ENCODE data around the gene AEBP2. TPM values are rescaled to one million over a fixed set of nuclear protein-coding genes. Genes with fewer than 3 reads are reported as not detected.
"Not testable (repeated sequence)": the region's sequence is repeated elsewhere in the genome, so short reads cannot be mapped to it uniquely, and the experiment has no call there.

Gene AEBP2
- total RNA-seq, 1 donor from 2014 or later: 35.2 TPM

GRCh38 chr12:19462406-19462805 is 23.1 kb downstream of the AEBP2 start:
- Mint-ChIP-seq H3K27ac (ENCODE audit: unreplicated experiment) (no peak overlapping the region), H3K36me3 (ENCODE audit: low read depth) (peaks cover 10% of the 10 kb centered on the region)
- TF ChIP-seq CTCF (conservative IDR thresholded peaks at IDR 0.05): no peak

DNA sequence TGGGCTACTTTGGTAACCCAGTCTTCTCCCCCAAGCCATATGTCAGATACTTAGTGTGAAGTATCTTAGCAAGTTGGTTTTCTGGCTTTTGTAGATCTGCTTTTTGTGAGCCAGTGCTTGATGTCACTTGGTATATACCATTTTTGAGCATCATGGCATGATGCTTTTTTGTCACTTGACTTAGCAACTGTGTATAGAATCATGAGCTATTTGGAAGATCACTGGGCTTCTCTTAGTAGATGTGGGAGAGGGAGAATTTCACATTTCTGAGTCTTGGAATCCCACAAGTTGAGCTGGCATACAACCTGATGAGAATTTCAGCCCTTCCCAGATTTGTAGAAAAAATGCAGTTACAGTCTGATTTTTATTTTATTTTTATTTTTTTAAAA is 24.9 kb downstream of the AEBP2 start:
- no peak overlapping the region for H3K4me3 Mint-ChIP-seq
- no peak overlapping the region for H3K27ac Mint-ChIP-seq (ENCODE audit: unreplicated experiment)
- DNase-seq (ENCODE audit: low read depth, low spot score): no peak
- no peaks in the 10 kb centered on the region for H3K27me3 Mint-ChIP-seq (ENCODE audit: low read depth)
- peaks cover 3% of the 10 kb centered on the region for H3K4me1 Mint-ChIP-seq
- H3K36me3 Mint-ChIP-seq (ENCODE audit: low read depth): peaks cover 14% of the 10 kb centered on the region
- no peaks in the 10 kb centered on the region for H3K9me3 Mint-ChIP-seq
- TF ChIP-seq CTCF (conservative IDR thresholded peaks at IDR 0.05): no peak

More at GRCh38 chr12:19462406-19462805, 23.1 kb downstream of the AEBP2 start:
- H3K9me3 Mint-ChIP-seq: no peaks in the 10 kb centered on the region
- DNase-seq (ENCODE audit: low read depth, low spot score): no peak
- H3K4me3 Mint-ChIP-seq: no peak overlapping the region
- H3K4me1 Mint-ChIP-seq: peaks cover 3% of the 10 kb centered on the region
- H3K27me3 Mint-ChIP-seq (ENCODE audit: low read depth): no peaks in the 10 kb centered on the region

- no peak overlapping the region for H3K4me3 Mint-ChIP-seq
- H3K4me1 Mint-ChIP-seq: peaks cover 3% of the 10 kb centered on the region
- H3K27me3 Mint-ChIP-seq (ENCODE audit: low read depth): no peaks in the 10 kb centered on the region
- no peak for TF ChIP-seq CTCF (conservative IDR thresholded peaks at IDR 0.05)
- H3K36me3 Mint-ChIP-seq (ENCODE audit: low read depth): peaks cover 17% of the 10 kb centered on the region
- no peak overlapping the region for H3K27ac Mint-ChIP-seq (ENCODE audit: unreplicated experiment)
- DNase-seq (ENCODE audit: low read depth, low spot score): no peak
- H3K9me3 Mint-ChIP-seq: no peaks in the 10 kb centered on the region
Observed at GRCh38 chr12:19465711-19466110, 26.4 kb downstream of the AEBP2 start.

DNA sequence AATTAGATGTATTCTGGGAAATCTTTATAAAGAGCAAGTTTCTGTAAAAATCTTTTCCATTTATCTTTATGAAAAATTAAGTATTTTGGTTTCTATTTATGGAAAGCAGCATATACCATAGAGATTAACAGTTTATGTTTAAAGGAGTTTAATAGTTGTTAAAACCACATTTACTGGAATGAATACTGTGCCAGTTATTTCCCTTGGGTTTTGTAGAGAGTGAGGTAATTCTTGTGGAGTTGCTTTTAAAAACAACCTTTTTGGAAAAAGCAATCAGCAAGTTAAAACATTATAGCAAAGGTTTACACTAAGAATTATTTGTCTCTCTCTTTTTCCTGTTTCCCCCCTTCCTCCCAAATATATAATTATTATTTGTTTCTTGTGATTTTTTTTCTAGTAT is 34.9 kb downstream of the AEBP2 start:
- no peak for TF ChIP-seq CTCF (conservative IDR thresholded peaks at IDR 0.05)
- peaks cover 47% of the 10 kb centered on the region for H3K36me3 Mint-ChIP-seq (ENCODE audit: low read depth)
- no peaks in the 10 kb centered on the region for H3K27me3 Mint-ChIP-seq (ENCODE audit: low read depth)
- H3K4me3 Mint-ChIP-seq: no peak overlapping the region
- peaks cover 6% of the 10 kb centered on the region for H3K9me3 Mint-ChIP-seq
- H3K27ac Mint-ChIP-seq (ENCODE audit: unreplicated experiment): no peak overlapping the region
- DNase-seq (ENCODE audit: low read depth, low spot score): no peak
- no peaks in the 10 kb centered on the region for H3K4me1 Mint-ChIP-seq

DNA sequence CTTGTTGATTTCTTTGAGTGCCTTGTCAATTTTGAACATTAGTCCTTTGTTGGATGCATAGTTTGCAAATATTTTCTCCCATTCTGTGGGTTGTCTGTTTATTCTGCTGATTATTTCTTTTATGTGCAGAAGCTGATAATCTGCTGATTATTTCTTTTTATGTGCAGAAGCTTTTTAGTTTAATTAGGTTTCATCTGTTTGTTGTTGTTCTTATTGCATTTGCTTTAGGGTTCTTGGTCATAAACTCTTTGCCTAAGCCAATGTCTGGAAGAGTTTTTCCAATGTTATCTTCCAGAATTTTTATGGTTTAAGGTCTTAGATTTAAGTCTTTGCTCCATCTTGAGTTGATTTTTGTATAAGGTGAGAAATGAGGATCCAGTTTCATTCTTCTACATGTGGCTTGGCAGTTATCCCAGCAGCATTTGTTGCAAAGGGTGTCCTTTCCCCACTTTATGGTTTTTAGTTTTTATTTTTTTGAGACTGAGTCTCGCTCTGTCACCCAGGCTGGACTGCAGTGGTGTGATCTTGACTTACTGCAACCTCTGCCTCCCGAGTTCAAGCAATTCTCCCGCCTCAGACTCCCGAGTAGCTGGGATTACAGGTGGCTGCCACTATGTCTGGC is 36.7 kb downstream of the AEBP2 start:
- H3K4me1 Mint-ChIP-seq; H3K27me3 Mint-ChIP-seq (ENCODE audit: low read depth); H3K4me3 Mint-ChIP-seq; H3K27ac Mint-ChIP-seq (ENCODE audit: unreplicated experiment); DNase-seq (ENCODE audit: low read depth, low spot score); H3K9me3 Mint-ChIP-seq: not testable (repeated sequence)
- peaks cover 60% of the 10 kb centered on the region for H3K36me3 Mint-ChIP-seq (ENCODE audit: low read depth)

DNA sequence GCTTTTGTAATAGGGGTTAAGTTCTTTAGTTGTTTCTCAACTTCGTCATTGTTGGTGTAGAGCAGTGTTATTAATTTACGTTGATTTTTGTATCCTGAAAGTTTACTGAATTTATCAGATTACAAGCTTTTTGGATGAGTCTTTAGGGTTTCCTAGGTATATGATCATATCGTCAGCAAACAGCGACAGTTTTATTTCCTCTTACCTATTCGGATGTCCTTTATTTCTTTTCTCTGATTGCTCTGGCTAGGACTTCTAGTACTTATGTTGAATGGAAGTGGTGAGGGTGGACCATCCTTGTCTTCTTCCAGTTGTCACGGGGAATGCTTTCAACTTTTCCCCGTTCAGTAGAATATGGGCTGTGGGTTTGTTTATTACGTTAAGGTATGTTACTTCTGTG is 37.8 kb downstream of the AEBP2 start:
- Mint-ChIP-seq H3K4me1 (peaks cover 4% of the 10 kb centered on the region), H3K36me3 (ENCODE audit: low read depth) (peaks cover 64% of the 10 kb centered on the region), H3K4me3 (no peak overlapping the region), H3K9me3 (peaks cover 9% of the 10 kb centered on the region), H3K27ac (ENCODE audit: unreplicated experiment) (no peak overlapping the region), H3K27me3 (ENCODE audit: low read depth) (no peaks in the 10 kb centered on the region)
- no peak for TF ChIP-seq CTCF (conservative IDR thresholded peaks at IDR 0.05)
- no peak for DNase-seq (ENCODE audit: low read depth, low spot score)
